Gastrocnemius medialis (tissue), 4 donors: ENCODE measurements around the gene EEF1A2. TPM values are rescaled to one million over a fixed set of nuclear protein-coding genes. Genes with fewer than 3 reads are reported as not detected.

ENCODE experiments used
- ATAC-seq, 2 donors: fragments of 150-250 bp; one replicate each; pipeline ENCODE4 v1.9.1; 2016
- DNase-seq, 2 donors: peaks; one replicate each; pipeline ENCODE4 v3.0.0-alpha.2; 2019
- H3K27ac ChIP-seq, 4 donors: fragments of 200-600 bp; sonication (generic); 1 replicate in 1 of 4; 2 replicates in 3 of 4; pipeline ENCODE4 v1.5.1; 2016 to 2018; ENCODE audit warnings: mild to moderate bottlenecking in 2 of 4, moderate library complexity in 1 of 4
- H3K27me3 ChIP-seq, 3 donors: fragments of 200-600 bp; sonication (generic) in 2 of 3; 1 replicate in 1 of 3; 2 replicates in 2 of 3; pipeline versions ENCODE4 v1.5.1 to v1.6.0; 2016 to 2019; ENCODE audit warnings: mild to moderate bottlenecking in 1 of 3, moderate library complexity in 1 of 3
- H3K36me3 ChIP-seq, 2 donors: fragments of 200-600 bp; sonication (generic) in 1 of 2; one replicate each; pipeline ENCODE4 v1.5.1; 2017 to 2018
- H3K4me1 ChIP-seq, 2 donors: fragments of 200-600 bp; sonication (generic) in 1 of 2; one replicate each; pipeline ENCODE4 v1.5.1; 2016 to 2017; ENCODE audit warnings: mild to moderate bottlenecking in 2 of 2
- H3K4me3 ChIP-seq, 4 donors: fragments of 200-600 bp; sonication (generic) in 3 of 4; 1 replicate in 1 of 4; 2 replicates in 3 of 4; pipeline ENCODE4 v1.5.1; 2016 to 2019; ENCODE audit warnings: mild to moderate bottlenecking in 2 of 4
- H3K9me3 ChIP-seq, 3 donors: fragments of 200-600 bp; sonication (generic) in 2 of 3; 1 replicate in 1 of 3; 2 replicates in 2 of 3; pipeline ENCODE4 v1.5.1; 2016 to 2019
- POLR2A ChIP-seq, 2 donors: fragments of 450-650 bp; IDR thresholded peaks; one replicate each; pipeline ENCODE4 v1.6.1; 2017; ENCODE audit warnings: antibody characterized with exemption in 2 of 2, mild to moderate bottlenecking in 2 of 2, moderate library complexity in 2 of 2
- in situ Hi-C, 4 donors: fragments of 200-750 bp; cut with MboI; loops; one replicate each; pipeline versions ENCODE4 v1.15.0 to v1.8.0; 2017; ENCODE audit warnings: low sequenced_read_pairs in 4 of 4
- intact Hi-C: fragments of 100-400 bp; cut with DNase I; formaldehyde crosslinking; loops from one replicate; pipeline ENCODE4 v1.15.1; 2023; ENCODE audit warnings: low total_unique reads
- total RNA-seq, 4 donors: library from RNA; depleted of rRNA; stranded (reverse); fragments of >200 nt; gene quantifications; one replicate each; pipeline versions ENCODE4 v1.1.0 to v1.2.3, GENCODE V29; 2016
- TF ChIP-seq, protein P1 (sequence below), 5 experiments: fragments of 450-650 bp in 3 of 5; fragments of 200-600 bp in 2 of 5; sonication (generic) in 2 of 5; IDR thresholded peaks in 4 of 5; conservative IDR thresholded peaks in 1 of 5; 1 replicate in 4 of 5; 2 replicates in 1 of 5; pipeline ENCODE4 v1.5.1; 2016 to 2019; ENCODE audit warnings: antibody characterized with exemption in 5 of 5, mild to moderate bottlenecking in 3 of 5, moderate library complexity in 3 of 5

The EEF1A2 gene
- total RNA-seq, 4 donors from 2014 or later, result 1,736 to 2,603 (median 2,395) TPM

GRCh38 chr20:63500902-63501817, 2.3 kb upstream of the EEF1A2 start:
- H3K36me3 ChIP-seq, result no peaks in the 10 kb centered on the region
- in situ Hi-C loops (no loop called here), intact Hi-C loops (no loop called here)
- H3K4me1 ChIP-seq, result peaks cover 27 to 42% of the 10 kb centered on the region in 2 donors
- ATAC-seq (peak; percentile 35 to 42), DNase-seq (peak; percentile 51 to 83)
- peak overlapping the region; percentile 94 to 100 (median 98) for H3K27ac ChIP-seq
- H3K27me3 ChIP-seq, result no peaks in the 10 kb centered on the region
- H3K9me3 ChIP-seq, result no peaks in the 10 kb centered on the region
- H3K4me3 ChIP-seq, result peak overlapping the region in 3 of 4 donors; percentile 18 to 88 (median 22)
- TF ChIP-seq, protein P1, sequence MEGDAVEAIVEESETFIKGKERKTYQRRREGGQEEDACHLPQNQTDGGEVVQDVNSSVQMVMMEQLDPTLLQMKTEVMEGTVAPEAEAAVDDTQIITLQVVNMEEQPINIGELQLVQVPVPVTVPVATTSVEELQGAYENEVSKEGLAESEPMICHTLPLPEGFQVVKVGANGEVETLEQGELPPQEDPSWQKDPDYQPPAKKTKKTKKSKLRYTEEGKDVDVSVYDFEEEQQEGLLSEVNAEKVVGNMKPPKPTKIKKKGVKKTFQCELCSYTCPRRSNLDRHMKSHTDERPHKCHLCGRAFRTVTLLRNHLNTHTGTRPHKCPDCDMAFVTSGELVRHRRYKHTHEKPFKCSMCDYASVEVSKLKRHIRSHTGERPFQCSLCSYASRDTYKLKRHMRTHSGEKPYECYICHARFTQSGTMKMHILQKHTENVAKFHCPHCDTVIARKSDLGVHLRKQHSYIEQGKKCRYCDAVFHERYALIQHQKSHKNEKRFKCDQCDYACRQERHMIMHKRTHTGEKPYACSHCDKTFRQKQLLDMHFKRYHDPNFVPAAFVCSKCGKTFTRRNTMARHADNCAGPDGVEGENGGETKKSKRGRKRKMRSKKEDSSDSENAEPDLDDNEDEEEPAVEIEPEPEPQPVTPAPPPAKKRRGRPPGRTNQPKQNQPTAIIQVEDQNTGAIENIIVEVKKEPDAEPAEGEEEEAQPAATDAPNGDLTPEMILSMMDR (IDR thresholded peaks at IDR 0.05 in 4 of 5, conservative IDR thresholded peaks at IDR 0.05 in 1 of 5), result no peak
- TF ChIP-seq POLR2A (IDR thresholded peaks at IDR 0.05), result no peak

GRCh38 chr20:63500151-63500901, 1.4 kb upstream of the EEF1A2 start:
- Histone ChIP-seq H3K4me1 (peaks cover 35 to 51% of the 10 kb centered on the region in 2 donors), H3K27me3 (no peaks in the 10 kb centered on the region), H3K9me3 (no peaks in the 10 kb centered on the region), H3K27ac (peak overlapping the region; percentile 94 to 100 (median 98)), H3K36me3 (peaks cover 0 to 5% of the 10 kb centered on the region in 2 donors), H3K4me3 (peak overlapping the region; percentile 17 to 88 (median 44))
- ATAC-seq, result peak; percentile 37 to 47
- intact Hi-C loops, result no loop called here
- DNase-seq, result peak; percentile 73 to 87
- in situ Hi-C loops, result no loop called here
- peak; percentile 91 to 96 for TF ChIP-seq POLR2A (IDR thresholded peaks at IDR 0.05)
- TF ChIP-seq, protein P1 (IDR thresholded peaks at IDR 0.05 in 4 of 5, conservative IDR thresholded peaks at IDR 0.05 in 1 of 5), result no peak

DNA sequence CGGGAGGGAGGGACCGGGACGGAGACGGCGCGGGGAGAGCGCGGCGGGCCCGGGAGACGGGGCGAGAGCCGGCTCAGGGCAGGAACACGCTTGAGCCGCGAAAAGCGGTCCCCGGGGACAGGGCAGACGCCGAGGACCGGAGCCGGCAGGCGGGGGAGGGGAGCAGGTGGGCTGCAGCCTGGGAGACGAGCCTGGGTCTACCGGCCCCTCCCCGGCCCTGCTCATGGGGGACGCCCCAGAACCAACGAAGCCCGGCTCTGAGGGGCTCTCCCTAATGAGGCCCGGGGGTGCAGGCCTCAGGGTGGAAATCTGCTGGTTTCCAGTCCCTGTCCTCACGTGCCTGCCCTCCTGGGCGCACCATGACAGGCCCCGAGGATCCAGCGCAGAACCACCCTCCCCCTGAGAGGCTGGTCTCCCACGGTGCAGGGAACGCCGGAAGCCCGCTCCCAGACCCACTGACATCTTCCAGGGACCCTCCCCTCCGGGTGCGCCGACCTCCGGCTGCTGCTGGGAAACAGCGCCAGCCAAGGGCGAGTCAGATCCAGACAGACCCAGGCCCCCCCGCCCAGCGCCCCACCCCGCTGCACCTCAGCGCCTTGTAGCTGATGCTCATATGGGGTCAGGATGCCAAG, 571 bp upstream of the EEF1A2 start:
- no peaks in the 10 kb centered on the region for H3K27me3 ChIP-seq
- TF ChIP-seq POLR2A (IDR thresholded peaks at IDR 0.05), result no peak
- in situ Hi-C loops, result no loop called here
- peaks cover 0 to 14% of the 10 kb centered on the region in 2 donors for H3K36me3 ChIP-seq
- H3K9me3 ChIP-seq, result no peaks in the 10 kb centered on the region
- intact Hi-C loops, result no loop called here
- peak overlapping the region; percentile 94 to 100 (median 98) for H3K27ac ChIP-seq
- ATAC-seq (no peak), DNase-seq (peak in 1 of 2 donors; percentile 53)
- peak overlapping the region; percentile 41 to 88 (median 60) for H3K4me3 ChIP-seq
- peaks cover 35 to 60% of the 10 kb centered on the region in 2 donors for H3K4me1 ChIP-seq

DNA sequence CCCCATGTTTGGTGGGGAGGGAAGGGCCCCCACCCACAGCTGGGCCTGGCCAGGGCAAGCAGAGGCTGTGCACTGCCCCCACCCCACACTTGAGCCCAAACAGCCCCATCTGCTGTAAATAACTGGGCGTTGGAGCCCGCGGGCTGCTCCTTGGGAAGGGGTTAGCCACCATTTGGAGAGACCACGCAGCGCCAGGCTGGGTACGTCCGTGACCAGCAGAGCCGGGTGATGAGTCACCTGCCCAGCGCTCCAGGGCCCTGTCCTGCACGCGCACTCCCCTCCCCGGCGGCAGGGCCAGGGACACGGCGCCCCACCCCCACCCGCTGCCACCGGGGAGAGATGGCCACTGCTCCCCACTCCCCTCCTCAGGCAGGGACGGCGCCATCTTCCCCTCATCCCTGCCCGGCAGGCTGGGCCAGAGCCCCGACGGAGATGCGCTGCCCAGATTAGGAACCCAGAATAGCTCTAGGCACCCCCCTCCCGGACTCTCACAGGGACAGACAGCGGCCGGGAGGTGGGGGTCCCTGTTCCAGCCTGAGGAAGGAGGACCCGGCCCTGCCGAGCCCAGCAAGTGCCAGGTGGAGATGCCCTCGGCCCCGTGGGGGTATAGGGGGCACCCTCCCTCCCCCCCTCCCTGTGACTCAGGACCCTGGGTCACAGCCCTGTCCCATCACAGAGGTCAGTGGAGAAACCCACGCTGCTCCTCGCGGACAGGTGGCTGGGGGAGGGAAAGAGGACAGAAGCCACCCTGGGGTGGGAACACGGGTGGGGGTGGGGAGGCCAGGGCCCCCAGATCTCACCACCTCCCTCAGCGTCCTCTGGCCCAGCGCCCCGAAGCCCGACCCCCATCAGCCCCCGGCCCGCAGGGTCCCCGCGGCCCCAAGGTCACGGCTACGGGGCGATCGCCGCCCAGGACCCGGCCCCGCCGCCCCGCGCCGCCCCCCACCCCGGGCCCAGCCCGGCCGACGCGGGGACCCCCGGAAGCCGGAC, 642 bp downstream of the EEF1A2 start:
- Histone ChIP-seq H3K36me3 (peaks cover 0 to 26% of the 10 kb centered on the region in 2 donors), H3K9me3 (no peaks in the 10 kb centered on the region), H3K27ac (peak overlapping the region; percentile 94 to 100 (median 98)), H3K4me1 (peaks cover 35 to 64% of the 10 kb centered on the region in 2 donors), H3K27me3 (no peaks in the 10 kb centered on the region), H3K4me3 (peak overlapping the region; percentile 67 to 88 (median 84))
- ATAC-seq, result peak; percentile 22 to 33
- intact Hi-C loops, result no loop called here
- peak; percentile 89 to 94 for DNase-seq
- TF ChIP-seq, protein P1 (IDR thresholded peaks at IDR 0.05 in 4 of 5, conservative IDR thresholded peaks at IDR 0.05 in 1 of 5), result no peak
- TF ChIP-seq POLR2A (IDR thresholded peaks at IDR 0.05), result peak; percentile 73 to 87
- in situ Hi-C loops, result no loop called here
